RKO (cell line): Measurements from ENCODE around the gene HYCC1.
"Not testable (repeated sequence)": the region's sequence is repeated elsewhere in the genome, so short reads cannot be mapped to it uniquely, and the experiment has no call there.

ENCODE experiments used
- DNase-seq: peaks from one replicate; pipeline ENCODE4 v3.0.0-alpha.2; 2016; ENCODE audit warnings: low spot score

The HYCC1 gene

DNA sequence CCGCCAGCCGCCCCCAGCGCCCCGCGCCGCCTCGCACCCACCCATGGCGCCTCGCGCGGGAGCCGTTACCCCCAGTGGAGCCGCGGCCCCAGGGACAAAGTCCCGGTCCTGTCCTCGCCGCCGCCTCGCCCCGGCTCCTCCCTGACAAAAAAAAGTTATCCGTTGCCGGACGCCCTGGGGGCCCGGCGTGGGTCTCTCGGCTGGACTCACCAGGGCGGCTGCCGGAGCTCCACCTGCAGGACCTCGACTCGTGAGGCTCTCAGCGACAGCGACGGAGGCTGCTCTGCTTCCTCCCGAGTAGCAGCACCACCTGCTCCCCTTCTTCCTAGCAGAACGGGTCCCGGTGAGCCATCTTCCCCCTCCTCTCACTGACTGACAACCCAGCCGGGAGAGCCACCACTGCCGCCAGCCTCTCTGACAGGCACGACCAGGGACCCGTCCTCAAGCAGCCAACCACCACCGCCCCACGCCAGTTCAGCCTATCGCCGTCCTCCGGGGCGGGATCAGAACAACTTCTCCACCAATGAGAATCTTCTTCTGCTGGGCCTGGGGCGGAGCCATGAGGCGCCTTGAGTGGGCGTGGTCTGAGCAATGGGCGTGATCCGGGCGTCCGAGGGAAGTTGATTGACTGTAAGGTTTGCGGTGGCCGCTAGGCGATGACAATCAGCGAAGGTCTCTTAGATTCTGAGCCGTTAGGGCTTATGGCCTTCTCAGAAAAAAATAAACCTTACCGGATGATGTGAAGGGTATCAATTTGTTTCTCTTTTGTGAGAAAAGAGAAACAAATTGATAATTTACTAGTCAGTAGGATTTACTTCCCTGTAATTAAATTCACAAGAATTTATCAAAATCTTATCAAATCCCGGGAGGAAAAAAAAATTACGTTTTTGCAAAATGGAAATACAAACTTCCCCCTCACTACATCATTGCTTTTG, at the start of gene HYCC1:
TSS of gene HYCC1 (minus strand) at position 416 of the 935 bp plus-strand sequence. CDS start 23,019 bp downstream, outside the sequence.
- DNase-seq, result no peak

DNA sequence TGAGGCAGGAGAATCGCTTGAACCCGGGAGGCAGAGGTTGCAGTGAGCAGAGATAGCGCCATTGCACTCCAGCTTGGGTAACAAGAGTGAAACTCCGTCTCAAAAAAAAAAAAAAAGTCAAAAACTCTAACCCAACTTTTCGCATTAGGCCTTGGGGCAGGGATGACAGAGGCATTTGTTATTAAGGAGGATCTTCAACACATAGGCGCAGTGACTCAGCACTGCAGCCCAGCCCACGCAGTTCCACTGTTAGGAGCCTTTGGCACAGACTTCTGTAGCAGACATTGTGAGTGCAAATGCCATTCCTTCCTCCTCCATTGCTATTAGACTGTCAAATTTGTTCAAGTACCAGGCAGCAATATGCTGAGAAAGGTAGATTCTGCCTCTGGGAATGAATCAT, 48.5 kb upstream of the HYCC1 start:
- DNase-seq, result peak; percentile 49

DNA sequence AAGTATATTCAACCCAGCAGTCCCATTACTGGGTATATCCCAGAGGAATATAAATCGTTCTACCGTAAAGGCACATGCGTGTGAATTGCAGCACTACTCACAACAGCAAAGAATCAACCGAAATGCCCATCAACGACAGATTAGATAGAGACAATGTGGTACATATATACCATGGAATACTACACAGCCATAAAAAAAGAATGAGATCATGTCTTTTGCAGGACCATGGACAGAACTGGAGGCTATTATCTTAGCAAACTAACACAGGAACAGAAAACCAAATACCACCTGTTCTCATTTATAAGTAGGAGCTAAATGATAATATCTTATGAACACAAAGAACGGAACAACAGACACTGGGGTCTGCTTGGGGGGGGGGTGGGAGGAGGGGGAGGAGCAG, 47.4 kb upstream of the HYCC1 start:
- no peak for DNase-seq

DNA sequence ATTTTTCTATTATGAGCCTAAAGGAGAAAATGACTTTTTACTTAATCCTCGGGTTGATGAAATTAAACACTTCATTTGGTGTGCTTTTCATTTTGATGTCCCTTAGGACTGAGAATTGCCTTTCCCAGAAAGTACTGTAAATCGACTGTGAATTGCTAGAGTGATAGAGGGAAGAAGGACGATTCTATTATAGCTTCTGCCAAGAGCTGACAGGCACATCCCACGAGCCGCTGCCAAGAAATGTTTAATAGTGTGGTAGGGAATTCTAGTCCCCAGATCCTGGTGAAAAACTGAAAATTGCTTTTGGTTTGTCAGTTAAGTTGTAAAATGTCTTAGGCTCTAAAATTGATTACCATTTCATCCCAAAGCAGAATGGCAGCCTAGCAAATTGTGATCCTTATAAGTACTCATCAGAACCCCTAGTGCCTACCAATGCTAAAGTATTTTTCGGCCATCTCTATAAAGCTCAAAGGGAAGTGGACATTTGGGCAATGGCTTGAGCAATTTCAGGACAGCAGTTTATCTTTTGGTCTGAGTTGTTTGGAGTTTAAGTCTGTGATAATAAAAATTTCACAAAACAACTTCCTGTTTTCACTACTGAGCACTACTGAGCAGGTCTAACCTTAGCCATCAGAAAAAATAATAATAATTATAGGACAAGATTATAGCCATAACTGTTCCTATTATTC, 44.6 kb upstream of the HYCC1 start:
- DNase-seq, result no peak

DNA sequence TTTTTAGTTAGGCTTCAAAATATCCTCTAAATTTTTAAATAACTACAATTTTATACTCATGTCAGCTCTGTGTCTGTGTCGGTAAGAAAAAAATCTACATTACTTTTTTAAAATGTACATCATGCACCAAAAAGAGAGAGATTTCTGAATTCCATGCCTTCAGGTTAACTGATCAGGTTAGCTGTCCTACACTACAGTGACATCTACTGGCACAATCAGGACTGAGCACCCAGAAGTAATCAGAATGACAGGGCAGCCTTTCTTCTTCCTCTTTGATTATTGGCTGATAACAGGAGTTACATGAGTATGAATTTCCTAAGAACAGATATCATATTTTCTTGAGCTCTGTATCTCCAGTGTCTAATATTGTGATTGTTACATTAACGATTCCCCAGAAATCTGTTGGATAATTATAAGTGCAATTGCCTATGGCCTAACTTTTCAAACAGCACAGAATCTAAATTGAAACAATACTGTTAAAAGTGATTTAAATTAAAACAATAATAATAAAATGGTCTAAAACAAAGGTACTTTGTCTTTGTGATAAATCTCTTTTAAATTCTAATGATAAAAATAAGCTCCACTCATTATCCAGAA, 41.8 kb upstream of the HYCC1 start:
- peak; percentile 72 for DNase-seq

DNA sequence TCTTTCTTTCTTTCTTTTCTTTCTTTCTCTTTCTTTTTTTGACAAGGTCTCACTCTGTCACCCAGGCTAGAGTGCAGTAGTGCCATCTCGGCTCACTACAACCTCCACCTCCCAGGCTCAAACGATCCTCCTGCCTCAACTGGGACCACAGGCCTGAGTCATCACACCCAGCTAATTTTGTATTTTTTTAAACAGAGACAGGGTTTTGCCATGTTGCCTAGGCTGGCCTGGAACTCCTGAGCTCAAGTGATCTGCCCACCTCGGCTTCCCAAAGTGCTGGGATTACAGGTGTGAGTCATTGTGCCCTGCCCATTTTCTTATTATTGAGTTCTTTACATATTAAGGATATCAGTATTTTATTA, 37.2 kb upstream of the HYCC1 start:
- not testable (repeated sequence) for DNase-seq

DNA sequence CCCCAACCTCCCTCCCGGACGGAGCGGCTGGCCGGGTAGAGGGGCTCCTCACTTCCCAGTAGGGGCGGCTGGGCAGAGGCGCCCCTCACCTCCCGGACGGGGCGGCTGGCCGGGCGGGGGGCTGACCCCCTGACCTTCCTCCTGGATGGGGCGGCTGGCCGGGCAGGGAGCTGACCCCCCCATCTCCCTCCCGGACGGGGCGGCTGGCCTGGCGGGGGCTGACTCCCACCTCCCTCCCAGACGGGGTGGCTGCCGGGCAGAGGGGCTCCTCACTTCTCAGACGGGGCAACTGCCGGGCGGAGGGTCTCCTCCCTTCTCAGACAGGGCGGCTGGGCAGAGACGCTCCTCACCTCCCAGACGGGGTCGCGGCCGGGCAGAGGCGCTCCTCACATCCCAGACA, 32.4 kb upstream of the HYCC1 start:
- not testable (repeated sequence) for DNase-seq

DNA sequence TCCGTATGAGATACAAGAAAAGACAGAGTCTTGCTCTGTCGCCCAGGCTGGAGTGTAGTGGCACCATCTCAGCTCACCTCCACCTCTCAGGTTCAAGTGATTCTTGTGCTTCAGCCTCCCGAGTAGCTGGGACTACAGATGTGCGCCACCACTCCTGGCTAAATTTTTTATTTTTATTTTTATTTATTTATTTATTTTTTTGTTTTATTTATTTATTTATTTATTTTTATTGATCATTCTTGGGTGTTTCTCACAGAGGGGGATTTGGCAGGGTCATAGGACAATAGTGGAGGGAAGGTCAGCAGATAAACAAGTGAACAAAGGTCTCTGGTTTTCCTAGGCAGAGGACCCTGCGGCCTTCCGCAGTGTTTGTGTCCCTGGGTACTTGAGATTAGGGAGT, 31.2 kb upstream of the HYCC1 start:
- not testable (repeated sequence) for DNase-seq

DNA sequence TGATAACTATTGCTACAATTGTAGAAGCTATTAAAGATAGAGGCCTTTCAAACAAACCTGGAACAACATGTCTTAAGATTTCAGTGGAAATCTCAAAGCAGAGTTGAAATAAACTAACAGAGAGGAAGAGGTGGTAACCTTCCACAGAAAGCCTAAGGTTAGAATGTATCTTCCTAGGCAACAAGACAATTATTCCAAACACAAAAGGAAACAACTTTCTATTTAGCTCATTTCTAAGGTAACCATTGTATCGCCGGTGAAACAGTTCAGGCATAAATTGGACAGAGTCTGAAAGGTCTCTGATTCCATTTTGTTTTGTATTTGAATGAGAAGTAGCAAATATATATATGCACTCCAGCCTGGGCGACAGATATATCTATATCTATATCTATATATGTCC, 30.7 kb upstream of the HYCC1 start:
- no peak for DNase-seq

DNA sequence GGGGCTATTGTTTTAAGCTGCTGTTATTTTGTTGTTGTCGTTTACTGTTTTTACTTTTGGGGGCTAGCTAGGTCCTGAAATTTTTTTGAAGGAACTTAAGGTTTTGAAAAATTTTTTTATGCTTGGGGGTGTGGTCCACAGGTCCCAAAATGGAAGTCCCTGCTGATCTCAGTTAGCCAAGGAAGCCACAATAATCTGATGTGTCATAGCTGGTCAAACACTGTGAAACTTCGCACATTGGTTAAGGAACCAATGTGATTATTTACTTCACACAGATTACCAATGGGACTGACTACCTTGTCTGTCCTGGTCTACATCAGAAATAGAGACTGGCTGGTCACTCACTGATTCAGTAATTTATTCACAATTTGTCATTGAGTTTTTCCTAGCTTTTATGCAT, 29.5 kb upstream of the HYCC1 start:
- no peak for DNase-seq

DNA sequence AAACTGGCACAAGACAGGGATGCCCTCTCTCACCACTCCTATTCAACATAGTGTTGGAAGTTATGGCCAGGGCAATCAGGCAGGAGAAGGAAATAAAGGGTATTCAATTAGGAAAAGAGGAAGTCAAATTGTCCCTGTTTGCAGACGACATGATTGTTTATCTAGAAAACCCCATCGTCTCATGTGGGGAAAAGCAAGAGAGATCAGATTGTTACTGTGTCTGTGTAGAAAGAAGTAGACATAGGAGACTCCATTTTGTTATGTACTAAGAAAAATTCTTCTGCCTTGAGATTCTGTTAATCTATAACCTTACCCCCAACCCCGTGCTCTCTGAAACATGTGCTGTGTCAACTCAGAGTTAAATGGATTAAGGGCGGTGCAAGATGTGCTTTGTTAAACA, 25.7 kb upstream of the HYCC1 start:
- not testable (repeated sequence) for DNase-seq

DNA sequence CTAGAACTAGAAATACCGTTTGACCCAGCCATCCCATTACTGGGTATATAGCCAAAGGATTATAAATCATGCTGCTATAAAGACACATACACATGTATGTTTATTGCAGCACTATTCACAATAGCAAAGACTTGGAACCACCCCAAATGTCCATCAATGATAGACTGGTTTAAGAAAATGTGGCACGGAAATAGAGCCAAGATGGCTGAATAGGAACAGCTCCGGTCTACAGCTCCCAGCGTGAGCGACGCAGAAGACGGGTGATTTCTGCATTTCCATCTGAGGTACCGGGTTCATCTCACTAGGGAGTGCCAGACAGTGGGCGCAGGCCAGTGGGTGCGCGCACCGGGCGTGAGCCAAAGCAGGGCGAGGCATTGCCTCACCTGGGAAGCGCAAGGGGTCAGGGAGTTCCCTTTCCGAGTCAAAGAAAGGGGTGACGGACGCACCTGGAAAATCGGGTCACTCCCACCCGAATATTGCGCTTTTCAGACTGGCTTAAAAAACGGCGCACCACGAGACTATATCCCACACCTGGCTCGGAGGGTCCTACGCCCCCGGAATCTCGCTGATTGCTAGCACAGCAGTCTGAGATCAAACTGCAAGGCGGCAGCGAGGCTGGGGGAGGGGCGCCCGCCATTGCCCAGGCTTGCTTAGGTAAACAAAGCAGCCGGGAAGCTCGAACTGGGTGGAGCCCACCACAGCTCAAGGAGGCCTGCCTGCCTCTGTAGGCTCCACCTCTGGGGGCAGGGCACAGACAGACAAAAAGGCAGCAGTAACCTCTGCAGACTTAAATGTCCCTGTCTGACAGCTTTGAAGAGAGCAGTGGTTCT, 21.8 kb upstream of the HYCC1 start:
- DNase-seq, result not testable (repeated sequence)

DNA sequence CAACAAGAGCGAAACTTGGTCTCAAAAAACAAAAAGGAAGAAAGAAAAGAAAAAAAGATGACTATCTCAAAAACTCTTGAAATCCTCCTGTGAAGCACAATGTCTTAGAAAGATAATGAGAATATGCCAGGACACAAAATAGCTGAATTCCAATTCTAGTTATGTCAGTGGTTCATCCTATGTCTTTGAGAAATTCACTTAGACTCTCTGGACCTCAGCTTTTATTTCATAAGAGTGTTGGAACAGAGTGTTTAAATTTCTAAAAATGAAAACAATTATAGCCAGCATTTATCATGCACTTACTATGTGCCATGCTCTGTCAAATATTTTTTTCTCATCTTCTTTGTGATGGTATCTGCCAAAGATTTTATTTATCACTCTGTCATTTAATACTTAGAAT, 13.3 kb upstream of the HYCC1 start:
- DNase-seq, result no peak

DNA sequence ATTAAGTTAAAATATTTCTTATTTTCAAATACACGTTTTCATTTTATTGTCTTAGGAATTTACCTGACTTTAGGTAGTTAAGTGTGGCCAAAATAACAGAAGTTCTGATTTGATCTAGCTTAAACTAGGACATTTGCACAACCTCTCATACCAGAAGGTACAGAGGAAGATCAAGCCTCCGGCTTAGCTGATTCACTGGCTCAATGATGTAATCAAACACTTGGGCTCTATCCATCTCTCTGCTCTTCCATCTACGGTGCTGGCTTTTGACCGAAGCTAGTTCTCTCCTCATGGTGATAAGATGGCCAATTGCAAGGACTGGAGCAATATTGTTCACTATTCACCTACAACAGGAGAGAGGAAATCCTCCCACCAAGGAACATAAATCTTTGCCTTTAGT, 12.2 kb upstream of the HYCC1 start:
- no peak for DNase-seq

DNA sequence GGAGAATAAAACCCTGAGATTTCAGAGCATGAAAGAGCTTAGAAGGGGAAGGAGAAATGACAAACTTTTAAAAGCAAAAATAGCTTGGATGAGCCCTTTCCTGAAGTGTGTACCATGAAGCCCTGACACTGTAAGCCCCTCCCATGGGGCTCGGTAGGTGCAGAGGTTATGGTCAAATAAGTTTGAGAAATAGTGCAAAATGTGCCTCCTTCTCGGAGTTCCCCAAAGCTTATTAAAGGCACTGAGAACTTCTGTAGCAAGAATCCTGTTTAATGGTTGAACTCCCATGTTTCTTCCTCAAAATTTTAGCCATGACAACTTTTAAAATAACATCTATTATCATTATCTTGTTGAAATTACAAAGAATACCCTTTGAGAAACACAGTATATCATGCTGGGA, 10.5 kb upstream of the HYCC1 start:
- no peak for DNase-seq

DNA sequence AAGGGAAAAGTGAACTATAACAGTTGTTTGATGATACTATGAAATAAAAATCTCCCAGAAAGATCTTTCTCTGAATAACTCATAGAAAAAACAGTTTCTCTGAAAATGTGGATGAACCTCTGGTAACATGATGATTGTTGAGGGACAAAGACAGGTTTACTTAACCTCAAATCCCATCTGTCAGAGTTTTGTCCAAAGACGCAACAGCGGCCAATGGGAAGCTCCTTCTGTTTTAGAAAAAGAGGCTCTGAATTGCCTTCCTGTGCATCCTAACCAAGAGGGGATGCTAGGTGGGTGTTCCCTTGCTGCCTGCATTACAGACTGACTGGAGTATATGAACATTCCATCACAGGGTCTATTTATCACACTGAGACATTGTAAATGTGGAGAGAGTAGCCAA, 8.9 kb upstream of the HYCC1 start:
- DNase-seq, result no peak

DNA sequence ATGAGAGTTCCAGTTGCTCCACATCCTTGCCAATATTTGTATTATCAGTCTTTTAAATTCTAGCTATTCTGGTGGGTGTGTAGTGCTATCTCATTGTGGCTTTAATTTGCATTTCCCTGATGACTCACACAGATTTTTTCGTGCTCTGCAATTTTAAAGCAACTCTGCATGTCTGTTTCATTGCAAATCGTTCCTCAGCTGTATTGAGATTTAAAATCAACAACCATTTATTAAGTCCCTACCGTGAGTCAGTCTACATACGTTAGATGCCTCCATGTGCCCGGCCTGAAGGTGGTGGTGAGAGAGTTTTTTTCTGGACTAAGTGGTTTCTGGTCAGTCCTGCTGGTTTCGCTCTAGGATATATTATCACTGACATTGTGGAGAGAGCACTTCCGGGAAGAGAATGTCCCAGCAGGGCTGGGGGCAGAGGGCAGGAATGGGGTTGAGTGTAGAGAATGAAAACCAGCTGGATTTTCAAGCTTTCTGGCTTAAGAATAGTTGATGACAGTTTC, 8.4 kb upstream of the HYCC1 start:
- DNase-seq, result no peak

DNA sequence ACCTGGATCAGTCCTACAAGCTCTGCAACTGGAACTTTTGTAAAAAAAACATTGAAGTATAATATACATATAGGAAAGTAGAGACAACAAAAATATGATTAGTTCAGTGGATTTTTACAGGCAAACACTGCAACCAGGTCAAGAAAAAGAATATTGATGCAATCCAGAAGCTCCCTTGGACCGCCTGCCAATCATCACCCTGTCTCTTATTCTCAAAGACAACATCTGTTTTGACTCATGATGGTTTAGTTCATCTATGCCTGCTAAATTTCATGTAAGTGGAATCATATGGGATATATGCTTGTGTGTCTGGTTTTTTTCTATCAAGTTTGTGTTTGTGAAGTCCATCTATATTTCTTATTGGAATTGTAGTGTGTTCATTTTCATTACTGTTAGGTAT, 7.7 kb upstream of the HYCC1 start:
- DNase-seq, result no peak

DNA sequence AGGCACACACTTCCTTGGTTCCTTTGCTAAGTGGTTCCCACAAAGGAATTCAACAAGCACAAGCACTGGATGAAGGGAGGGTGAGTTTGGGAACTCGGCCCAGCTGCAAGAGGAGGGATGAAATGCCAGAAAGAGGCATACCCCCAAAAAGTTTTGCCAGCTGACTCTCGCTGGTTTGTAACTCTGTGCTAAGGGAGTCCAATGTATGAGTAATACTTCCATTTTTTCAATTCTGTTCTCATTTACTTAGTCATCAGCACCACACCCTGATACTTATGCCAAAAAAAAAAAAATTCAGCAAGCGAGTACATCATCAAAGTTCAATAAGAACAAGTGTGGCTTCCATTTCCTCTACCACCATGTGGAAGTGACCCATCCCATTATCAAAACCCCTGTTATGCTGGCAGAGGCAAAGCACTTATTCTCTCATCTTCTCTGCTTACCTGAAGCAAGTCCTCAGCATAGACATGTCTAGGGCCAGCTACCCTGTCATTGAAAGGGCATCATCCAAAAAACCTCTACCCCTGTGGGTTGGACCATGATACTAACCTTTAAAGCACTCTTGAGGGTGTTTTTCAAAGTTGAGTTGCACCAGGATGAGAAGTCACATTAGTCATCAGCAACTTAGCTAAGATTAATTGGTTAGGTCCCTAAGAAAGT, 6.9 kb upstream of the HYCC1 start:
- DNase-seq, result peak; percentile 69

DNA sequence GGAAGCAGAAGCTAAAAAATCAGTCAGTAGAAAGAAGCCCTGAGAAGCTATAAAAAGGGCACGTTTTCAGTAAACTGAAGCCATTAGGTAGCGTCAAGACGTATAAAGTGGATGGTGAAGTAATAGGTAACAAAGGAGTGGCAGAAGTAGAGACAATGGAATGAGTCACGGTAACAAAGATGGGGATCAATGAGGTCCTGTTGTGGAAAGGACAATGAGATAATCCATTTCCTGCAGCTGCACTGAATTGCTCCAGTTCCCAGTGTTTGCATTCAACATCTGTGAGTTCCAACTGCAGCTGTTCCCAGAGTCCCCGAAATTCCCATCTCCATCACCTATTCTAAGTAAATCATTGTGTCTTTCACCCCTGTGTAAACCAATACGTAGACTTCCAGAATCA, 4.8 kb upstream of the HYCC1 start:
- DNase-seq, result no peak

DNA sequence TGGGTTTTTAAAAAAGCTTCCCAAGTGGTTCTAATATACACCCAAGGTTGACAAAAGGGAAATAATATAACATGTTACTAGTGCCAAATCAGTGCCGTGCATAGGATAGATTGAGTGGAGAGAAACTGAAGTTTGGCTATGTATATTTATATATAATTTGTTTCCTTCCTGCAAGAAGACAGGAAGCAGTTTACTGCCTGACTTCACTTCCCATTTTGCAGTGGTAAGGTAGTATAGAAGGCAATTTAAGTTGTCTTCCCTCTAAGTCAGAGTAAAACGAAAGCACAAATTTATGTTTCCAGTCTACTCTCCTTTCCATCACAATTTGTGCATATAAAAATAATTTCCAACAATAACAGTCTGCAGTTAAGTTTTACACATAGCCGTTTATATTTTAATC, 3.4 kb upstream of the HYCC1 start:
- DNase-seq, result no peak
